A673 (cell line): ENCODE measurements around the gene ANKMY2. TPM values are rescaled to one million over a fixed set of nuclear protein-coding genes. Genes with fewer than 3 reads are reported as not detected.

Source experiments
- BruUV-seq: library from RNA; stranded (reverse); fragments of 400-500 nt; replicated peaks from 2 replicates; lab custom pipeline; 2021; lab: Mats Ljungman, UMichigan
- CTCF ChIA-PET: fragments of 300-600 bp; sonication (Branson Sonifier 250); formaldehyde crosslinking; loops from one replicate; lab custom pipeline; 2022; ENCODE audit warnings: antibody characterized with exemption; lab: Charles Lee
- POLR2A ChIA-PET: fragments of 300-600 bp; sonication (Branson Sonifier 250); formaldehyde crosslinking; loops from one replicate; lab custom pipeline; 2022; ENCODE audit warnings: antibody characterized with exemption; ENCODE audit not compliant: low non-redundant PET; lab: Charles Lee
- DNase-seq: peaks from one replicate; pipeline ENCODE4 v3.0.0-alpha.2; 2015; ENCODE audit warnings: low spot score
- H3K27ac ChIP-seq: fragments of 200-600 bp; sonication (generic); 2 replicates; pipeline ENCODE4 v1.5.1; 2016; ENCODE audit warnings: mixed run types, low read depth, mild to moderate bottlenecking, mixed read lengths, antibody characterized with exemption, low read length; ENCODE audit not compliant: poor library complexity, severe bottlenecking
- H3K27me3 ChIP-seq: fragments of 200-600 bp; sonication (generic); replicated peaks from 2 replicates; pipeline ENCODE4 v1.6.1; 2017; ENCODE audit warnings: mixed run types, low read depth, mild to moderate bottlenecking, mixed read lengths, antibody characterized with exemption, low read length; ENCODE audit not compliant: insufficient read depth, poor library complexity
- H3K36me3 ChIP-seq: fragments of 200-600 bp; sonication (generic); 2 replicates; pipeline ENCODE4 v1.6.1; 2016; ENCODE audit warnings: mixed run types, mild to moderate bottlenecking, mixed read lengths, antibody characterized with exemption, low read length; ENCODE audit not compliant: insufficient read depth, poor library complexity, severe bottlenecking
- H3K4me1 ChIP-seq: fragments of 200-600 bp; sonication (generic); 2 replicates; pipeline ENCODE4 v1.6.1; 2017; ENCODE audit warnings: mixed run types, mild to moderate bottlenecking, mixed read lengths, antibody characterized with exemption, low read length; ENCODE audit not compliant: insufficient read depth, poor library complexity, severe bottlenecking
- H3K4me3 ChIP-seq: fragments of 200-600 bp; sonication (generic); 2 replicates; pipeline ENCODE4 v1.5.1; 2016; ENCODE audit warnings: low read depth, mixed run types, mild to moderate bottlenecking, mixed read lengths, low read length; ENCODE audit not compliant: poor library complexity, severe bottlenecking
- H3K9me3 ChIP-seq: fragments of 200-600 bp; sonication (generic); 2 replicates; pipeline ENCODE4 v1.6.1; 2016; ENCODE audit warnings: mixed run types, low read depth, mild to moderate bottlenecking, mixed read lengths, antibody characterized with exemption, low read length; ENCODE audit not compliant: poor library complexity, severe bottlenecking
- EZH2 ChIP-seq: fragments of 200-600 bp; sonication (generic); IDR thresholded peaks from 2 replicates; pipeline ENCODE4 v1.6.1; 2017; ENCODE audit warnings: borderline replicate concordance, low read depth, mild to moderate bottlenecking, mixed read lengths, antibody characterized with exemption, low read length; ENCODE audit not compliant: poor library complexity, severe bottlenecking
- intact Hi-C: fragments of 100-400 bp; cut with micrococcal nuclease; formaldehyde crosslinking; loops from one replicate; pipeline ENCODE4 v1.10.0; 2022; ENCODE audit not compliant: unreplicated experiment
- total RNA-seq: library from RNA; stranded (reverse); gene quantifications from 2 replicates; pipeline ENCODE4 v1.2.3, GENCODE V29; 2021
- TF ChIP-seq, protein P1 (sequence below): fragments of 300-800, 200-600 bp; sonication (generic); conservative IDR thresholded peaks from 2 replicates; pipeline ENCODE4 v1.5.1; 2017; ENCODE audit warnings: low read depth, mild to moderate bottlenecking, antibody characterized with exemption, low read length, moderate library complexity, mixed read lengths

The ANKMY2 gene
- total RNA-seq, 1 experiment from 2014 or later, result 24.3 TPM

- POLR2A ChIA-PET, result no interaction called here
- Histone ChIP-seq H3K4me1 (peaks cover 26% of the 10 kb centered on the region), H3K9me3 (no peaks in the 10 kb centered on the region), H3K27me3 (no peaks in the 10 kb centered on the region), H3K27ac (no peak overlapping the region), H3K4me3 (no peak overlapping the region), H3K36me3 (peaks cover 42% of the 10 kb centered on the region)
- TF ChIP-seq, protein P1, sequence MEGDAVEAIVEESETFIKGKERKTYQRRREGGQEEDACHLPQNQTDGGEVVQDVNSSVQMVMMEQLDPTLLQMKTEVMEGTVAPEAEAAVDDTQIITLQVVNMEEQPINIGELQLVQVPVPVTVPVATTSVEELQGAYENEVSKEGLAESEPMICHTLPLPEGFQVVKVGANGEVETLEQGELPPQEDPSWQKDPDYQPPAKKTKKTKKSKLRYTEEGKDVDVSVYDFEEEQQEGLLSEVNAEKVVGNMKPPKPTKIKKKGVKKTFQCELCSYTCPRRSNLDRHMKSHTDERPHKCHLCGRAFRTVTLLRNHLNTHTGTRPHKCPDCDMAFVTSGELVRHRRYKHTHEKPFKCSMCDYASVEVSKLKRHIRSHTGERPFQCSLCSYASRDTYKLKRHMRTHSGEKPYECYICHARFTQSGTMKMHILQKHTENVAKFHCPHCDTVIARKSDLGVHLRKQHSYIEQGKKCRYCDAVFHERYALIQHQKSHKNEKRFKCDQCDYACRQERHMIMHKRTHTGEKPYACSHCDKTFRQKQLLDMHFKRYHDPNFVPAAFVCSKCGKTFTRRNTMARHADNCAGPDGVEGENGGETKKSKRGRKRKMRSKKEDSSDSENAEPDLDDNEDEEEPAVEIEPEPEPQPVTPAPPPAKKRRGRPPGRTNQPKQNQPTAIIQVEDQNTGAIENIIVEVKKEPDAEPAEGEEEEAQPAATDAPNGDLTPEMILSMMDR, result no peak
- no peak for TF ChIP-seq EZH2
- BruUV-seq, result no TSS peak
- DNase-seq, result no peak
- CTCF ChIA-PET, result no interaction called here
- intact Hi-C loops, result no loop called here
Measured at GRCh38 chr7:16670021-16670420, 24.5 kb upstream of the ANKMY2 start.

- Histone ChIP-seq H3K36me3 (peaks cover 37% of the 10 kb centered on the region), H3K4me3 (no peak overlapping the region), H3K4me1 (peaks cover 26% of the 10 kb centered on the region), H3K9me3 (no peaks in the 10 kb centered on the region), H3K27me3 (no peaks in the 10 kb centered on the region), H3K27ac (no peak overlapping the region)
- ChIA-PET POLR2A (no interaction called here), CTCF (no interaction called here)
- intact Hi-C loops, result no loop called here
- peak; percentile 52 for DNase-seq
- BruUV-seq, result no TSS peak
- TF ChIP-seq, protein P1, result no peak
- TF ChIP-seq EZH2, result no peak
Measured at GRCh38 chr7:16669581-16669980, 24.0 kb upstream of the ANKMY2 start.

DNA sequence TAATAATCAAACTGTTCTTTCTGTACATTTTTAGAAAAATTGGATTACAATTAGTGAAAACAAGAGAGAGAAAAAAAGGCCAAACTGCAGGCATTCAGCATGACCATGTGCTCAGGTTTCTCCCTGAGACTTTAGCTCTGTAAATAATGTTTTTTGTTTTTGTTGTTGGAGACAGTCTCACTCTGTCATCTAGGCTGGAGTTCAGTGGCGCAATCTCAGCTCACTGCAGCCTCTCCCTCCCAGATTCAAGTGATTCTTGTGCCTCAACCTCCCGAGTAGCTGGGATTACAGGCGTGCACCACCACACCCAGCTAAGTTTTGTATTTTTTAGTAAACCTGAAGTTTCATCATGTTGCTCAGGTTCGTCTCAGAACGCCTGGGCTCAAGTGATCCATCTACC, 23.4 kb upstream of the ANKMY2 start:
- no TSS peak for BruUV-seq
- no peak overlapping the region for H3K4me3 ChIP-seq
- H3K4me1 ChIP-seq, result peaks cover 26% of the 10 kb centered on the region
- intact Hi-C loops, result no loop called here
- H3K27ac ChIP-seq, result peak overlapping the region; percentile 85
- ChIA-PET POLR2A (no interaction called here), CTCF (no interaction called here)
- TF ChIP-seq, protein P1, result no peak
- no peak for TF ChIP-seq EZH2
- no peaks in the 10 kb centered on the region for H3K27me3 ChIP-seq
- peaks cover 31% of the 10 kb centered on the region for H3K36me3 ChIP-seq
- DNase-seq, result no peak
- H3K9me3 ChIP-seq, result no peaks in the 10 kb centered on the region
